ENCODE data around the gene SEPTIN10. TPM values are rescaled to one million over a fixed set of nuclear protein-coding genes. Genes with fewer than 3 reads are reported as not detected.

SEPTIN10 gene
- total RNA-seq, 1 experiment from 2014 or later, result 113 TPM

GRCh38 chr2:109528811-109529501, 84.8 kb downstream of the SEPTIN10 start:
- Histone ChIP-seq H3K36me3 (ENCODE audit: control insufficient read depth in 1 of 2, insufficient read depth in 2 of 2, low read length in 2 of 2) (no peaks in the 10 kb centered on the region), H3K4me1 (ENCODE audit: control insufficient read depth in 1 of 2, insufficient read depth in 2 of 2, low read length in 2 of 2) (peaks cover 0 to 9% of the 10 kb centered on the region in 2 experiments; a peak in 1 of 4 replicates), H3K79me2 (ENCODE audit: insufficient read depth, low read length) (no peaks in the 10 kb centered on the region), H3K9me2 (ENCODE audit: insufficient read depth) (no peaks in the 10 kb centered on the region), H2AFZ (ENCODE audit: low read depth, low read length, poor library complexity, severe bottlenecking) (no peak overlapping the region), H3K9ac (ENCODE audit: low read length) (no peak overlapping the region), H3K9me3 (ENCODE audit: control insufficient read depth in 1 of 2, insufficient read depth in 1 of 2, low read depth in 1 of 2, low read length in 2 of 2) (no peaks in the 10 kb centered on the region), H3K27ac (ENCODE audit: low read depth, low read length) (no peak overlapping the region), H3K4me3 (replicated peaks in 1 of 2; ENCODE audit: low read depth in 1 of 2, low read length in 2 of 2) (no peak overlapping the region), H3K27me3 (ENCODE audit: insufficient read depth, low read length) (no peaks in the 10 kb centered on the region; the same call in 1 of the 2 replicates), H3K4me2 (ENCODE audit: low read length) (no peak overlapping the region), H4K20me1 (ENCODE audit: insufficient read depth) (no peaks in the 10 kb centered on the region)
- TF ChIP-seq POLR2A (IDR thresholded peaks at IDR 0.05; ENCODE audit: borderline replicate concordance, extremely low read depth, insufficient read depth, insufficient read length), result no peak
- no peak for TF ChIP-seq EZH2 (IDR thresholded peaks at IDR 0.05)
- no peak for TF ChIP-seq CBX3 (IDR thresholded peaks at IDR 0.05; ENCODE audit: low read depth)
- TF ChIP-seq ZBTB33 (IDR thresholded peaks at IDR 0.05; ENCODE audit: extremely low read depth, insufficient replicate concordance, low read length), result no peak
- TF ChIP-seq MAX (IDR thresholded peaks at IDR 0.05), result no peak
- no peak for TF ChIP-seq EGR1 (IDR thresholded peaks at IDR 0.05; ENCODE audit: low read depth)
- TF ChIP-seq YY1 (IDR thresholded peaks at IDR 0.05; ENCODE audit: extremely low read depth, insufficient replicate concordance, low read depth, low read length), result no peak
- TF ChIP-seq RAD21 (IDR thresholded peaks at IDR 0.05; ENCODE audit: low read depth), result no peak
- TF ChIP-seq CEBPB (IDR thresholded peaks at IDR 0.05; ENCODE audit: low read depth), result no peak
- no peak for TF ChIP-seq ATF3 (IDR thresholded peaks at IDR 0.05)
- TF ChIP-seq SP1 (IDR thresholded peaks at IDR 0.05; ENCODE audit: low read depth), result no peak
- no peak for TF ChIP-seq CTCF (IDR thresholded peaks at IDR 0.05 in 2 of 3, conservative IDR thresholded peaks at IDR 0.05 in 1 of 3; ENCODE audit: borderline replicate concordance in 1 of 3, insufficient read depth in 1 of 3, low read depth in 2 of 3, low read length in 2 of 3)
- TF ChIP-seq EZH2phosphoT487 (IDR thresholded peaks at IDR 0.05; ENCODE audit: borderline replicate concordance), result no peak
- TF ChIP-seq REST (IDR thresholded peaks at IDR 0.05; ENCODE audit: low read depth), result no peak
- TF ChIP-seq ZFX (IDR thresholded peaks at IDR 0.05), result no peak
- no peak for TF ChIP-seq SIN3A (IDR thresholded peaks at IDR 0.05; ENCODE audit: low read depth)
- TF ChIP-seq TCF7L2 (IDR thresholded peaks at IDR 0.05; ENCODE audit: borderline replicate concordance, extremely low read depth, insufficient read depth, insufficient read length), result no peak
- ChIA-PET CTCF (no interaction called here), POLR2A (interaction anchor here (0.9 kb wide), 1 partner anchor 17 kb away, joined by 3 read pairs; no protein-coding TSS in a partner anchor), RAD21 (ENCODE audit: low non-redundant PET in 1 of 2, low total read pairs in 2 of 2, uncharacterized antibody in 2 of 2, unreplicated experiment in 2 of 2) (no interaction called here)
- ATAC-seq (no peak), DNase-seq (ENCODE audit: low read depth, low spot score) (no peak)
- intact Hi-C loops (cut with micrococcal nuclease), result no loop called here
- BruUV-seq (replicated peaks), result no TSS peak
